ENCODE measurements around the gene OBP2B. TPM values are rescaled to one million over a fixed set of nuclear protein-coding genes. Genes with fewer than 3 reads are reported as not detected.
"Not testable (repeated sequence)": the region's sequence is repeated elsewhere in the genome, so short reads cannot be mapped to it uniquely, and the experiment has no call there.

The OBP2B gene
- total RNA-seq, 1 experiment from 2014 or later = not detected

- no peak for DNase-seq (ENCODE audit: low read depth)
- in situ Hi-C loops (cut with HindIII; ENCODE audit: low pct_unique_long_range_greater_than_20kb, low sequenced_read_pairs) = no loop called here
Measured at GRCh38 chr9:133242241-133242640, 33.2 kb upstream of the OBP2B start.

DNA sequence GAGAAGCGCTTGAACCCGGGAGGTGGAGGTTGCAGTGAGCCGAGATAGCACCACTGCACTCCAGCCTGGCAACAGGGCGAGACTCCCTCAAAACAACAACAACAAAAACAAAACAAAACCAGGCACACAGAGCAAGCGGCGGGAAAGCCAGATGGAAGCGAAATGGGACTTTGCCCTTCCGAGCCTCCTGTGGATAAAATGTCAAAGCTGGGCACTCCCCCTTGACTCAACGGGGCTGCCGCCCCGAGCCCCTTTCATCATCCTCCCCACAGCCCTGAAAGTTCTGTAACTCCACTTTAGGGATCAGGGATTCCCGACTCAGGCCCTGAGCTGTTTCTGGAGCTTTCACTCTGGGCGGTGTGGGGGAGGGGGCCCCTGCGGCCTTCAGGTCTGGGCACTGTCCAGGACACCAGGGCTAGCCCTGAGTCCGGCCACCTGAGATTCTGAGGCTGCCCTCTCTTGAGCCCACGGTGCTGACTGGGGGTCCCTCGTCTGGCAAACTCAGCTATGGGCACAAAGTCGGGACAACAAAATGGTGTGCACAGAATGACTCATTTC, 30.6 kb upstream of the OBP2B start:
- in situ Hi-C loops (cut with HindIII; ENCODE audit: low pct_unique_long_range_greater_than_20kb, low sequenced_read_pairs) = no loop called here
- DNase-seq (ENCODE audit: low read depth) = no peak

GRCh38 chr9:133238851-133239532, 29.9 kb upstream of the OBP2B start:
- in situ Hi-C loops (cut with HindIII; ENCODE audit: low pct_unique_long_range_greater_than_20kb, low sequenced_read_pairs) = no loop called here
- no peak for DNase-seq (ENCODE audit: low read depth)

DNA sequence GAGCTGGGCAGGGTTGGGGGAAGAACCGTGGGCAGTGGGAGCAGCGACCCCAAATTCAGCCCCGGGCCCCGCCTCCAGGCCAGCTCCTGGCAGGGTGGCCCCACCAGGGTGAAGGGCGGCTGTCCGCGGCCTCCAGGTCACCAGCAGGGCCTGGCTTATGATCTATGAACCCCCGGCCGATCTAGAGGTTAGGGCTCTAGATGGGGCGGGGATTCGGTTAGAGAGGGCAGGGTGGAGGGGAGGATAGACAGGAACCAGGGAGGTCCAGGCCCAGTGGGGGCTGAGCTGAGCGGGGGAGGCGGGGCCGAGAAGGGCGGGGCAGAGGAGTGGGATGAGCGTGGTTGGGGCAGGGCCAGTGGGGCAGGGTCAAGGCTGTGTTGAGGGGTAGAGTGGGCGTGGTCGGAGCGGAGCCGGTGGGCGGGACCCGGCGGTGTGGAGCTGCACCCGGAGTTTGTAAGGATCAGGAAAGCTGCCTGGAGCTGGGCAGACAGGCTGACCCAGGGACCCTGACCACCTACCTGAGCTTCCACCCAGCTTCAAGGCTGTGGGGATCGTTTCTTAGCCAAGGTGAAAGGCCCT, 29.3 kb upstream of the OBP2B start:
- in situ Hi-C loops (cut with HindIII; ENCODE audit: low pct_unique_long_range_greater_than_20kb, low sequenced_read_pairs) = no loop called here
- no peak for DNase-seq (ENCODE audit: low read depth)

DNA sequence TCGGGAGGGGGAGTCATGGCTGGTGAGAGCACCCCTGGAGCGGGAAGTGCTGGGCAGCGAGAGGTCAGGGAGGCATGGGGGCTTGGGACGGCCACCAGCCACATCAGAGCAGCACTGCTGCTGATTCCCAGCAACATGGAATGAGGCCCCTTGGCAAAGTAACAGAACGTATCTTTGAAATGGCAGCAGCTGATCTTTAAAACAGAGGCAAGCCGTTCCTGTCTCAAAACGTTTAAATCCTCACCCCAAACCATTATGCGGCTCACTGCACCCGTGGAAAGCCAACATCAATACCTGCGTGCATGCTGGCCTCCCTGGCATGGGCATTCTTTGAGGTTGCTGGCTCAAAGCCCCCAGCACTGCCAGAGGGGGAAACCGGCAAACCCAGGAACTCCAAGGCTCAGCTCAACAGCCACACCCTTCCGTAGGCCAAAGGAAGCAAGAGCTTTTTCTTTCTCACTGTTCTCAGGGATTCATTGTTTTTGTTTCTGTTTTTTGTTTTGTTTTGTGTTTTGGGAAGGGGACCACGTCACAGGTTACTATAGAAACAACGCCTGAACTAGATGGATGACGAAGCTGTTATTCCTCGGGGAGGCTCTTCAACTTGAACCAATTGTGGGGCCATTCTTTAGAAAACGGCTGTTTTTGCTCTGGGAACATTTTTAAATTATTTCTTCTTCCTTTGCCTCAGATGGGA, 28.1 kb upstream of the OBP2B start:
- in situ Hi-C loops (cut with HindIII; ENCODE audit: low pct_unique_long_range_greater_than_20kb, low sequenced_read_pairs) = no loop called here
- DNase-seq (ENCODE audit: low read depth) = no peak

- in situ Hi-C loops (cut with HindIII; ENCODE audit: low pct_unique_long_range_greater_than_20kb, low sequenced_read_pairs); DNase-seq (ENCODE audit: low read depth): not testable (repeated sequence)
Measured at GRCh38 chr9:133236291-133237034, 27.4 kb upstream of the OBP2B start.

DNA sequence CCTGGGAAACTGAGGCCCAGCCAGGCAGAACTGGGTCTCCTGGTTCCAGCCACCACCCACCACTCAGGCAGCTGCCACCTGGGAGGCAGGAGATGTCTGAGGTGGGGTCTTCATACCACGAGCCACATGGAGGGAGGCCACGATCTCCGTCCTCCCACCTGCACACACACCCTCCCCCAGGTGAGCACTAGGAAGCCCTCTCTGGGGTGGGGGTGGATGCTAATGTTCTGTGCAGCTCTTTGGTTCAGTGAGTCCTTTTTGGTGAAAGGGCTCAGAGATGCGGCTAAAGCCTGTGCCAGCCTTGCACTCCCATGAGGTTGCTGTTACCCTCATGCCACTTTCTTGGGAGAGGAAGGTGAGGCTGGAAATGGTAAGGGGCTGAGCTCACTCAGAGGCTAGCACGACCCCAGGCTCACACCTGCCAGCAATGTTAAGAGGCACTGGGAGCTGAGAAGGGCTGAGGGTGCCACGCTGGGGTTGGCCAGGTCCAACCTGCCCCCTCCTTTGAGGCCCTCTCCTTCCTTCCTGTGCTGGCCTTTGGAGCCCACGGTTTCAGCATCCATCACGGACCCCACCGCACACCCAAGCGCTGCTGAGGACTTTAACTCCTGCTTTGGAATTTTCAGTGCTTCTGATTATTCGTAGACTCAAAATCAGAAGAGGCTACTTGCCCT, 26.6 kb upstream of the OBP2B start:
- DNase-seq (ENCODE audit: low read depth) = no peak
- in situ Hi-C loops (cut with HindIII; ENCODE audit: low pct_unique_long_range_greater_than_20kb, low sequenced_read_pairs) = no loop called here

- in situ Hi-C loops (cut with HindIII; ENCODE audit: low pct_unique_long_range_greater_than_20kb, low sequenced_read_pairs) = no loop called here
Measured at GRCh38 chr9:133234577-133235322, 25.7 kb upstream of the OBP2B start.

GRCh38 chr9:133233681-133234432, 24.8 kb upstream of the OBP2B start:
- in situ Hi-C loops (cut with HindIII; ENCODE audit: low pct_unique_long_range_greater_than_20kb, low sequenced_read_pairs) = no loop called here
- no peak for DNase-seq (ENCODE audit: low read depth)

More at GRCh38 chr9:133234577-133235322, 25.7 kb upstream of the OBP2B start:
- DNase-seq (ENCODE audit: low read depth) = no peak

DNA sequence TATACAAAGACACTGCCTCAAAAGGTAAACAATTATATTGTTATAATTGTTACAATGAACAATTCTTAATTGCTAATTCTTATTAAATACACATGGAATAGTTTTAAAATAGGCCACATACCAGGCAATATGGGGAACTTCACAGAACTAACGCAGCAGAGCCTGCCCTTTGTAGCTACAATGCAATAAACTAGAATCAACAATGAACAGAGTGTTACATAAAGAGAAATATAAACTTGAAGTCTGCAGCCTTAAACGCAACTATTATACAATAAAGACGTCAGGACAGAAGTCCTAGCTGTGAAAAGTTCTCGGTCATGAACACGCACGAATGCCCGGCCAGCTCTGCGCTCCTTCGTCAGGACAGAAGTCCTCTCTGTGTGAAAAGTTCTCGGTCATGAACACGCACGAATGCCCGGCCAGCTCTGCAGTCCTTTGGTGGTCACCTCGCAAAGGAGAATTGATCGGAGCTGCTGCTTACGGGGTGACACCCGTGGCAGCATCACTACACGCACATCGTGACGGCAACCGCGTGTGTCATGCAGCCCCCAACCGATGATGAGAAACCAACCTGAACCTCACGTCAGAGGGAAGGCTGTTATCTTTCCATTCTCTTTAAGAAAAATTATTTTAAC, 23.0 kb upstream of the OBP2B start:
- DNase-seq (ENCODE audit: low read depth); in situ Hi-C loops (cut with HindIII; ENCODE audit: low pct_unique_long_range_greater_than_20kb, low sequenced_read_pairs): not testable (repeated sequence)

DNA sequence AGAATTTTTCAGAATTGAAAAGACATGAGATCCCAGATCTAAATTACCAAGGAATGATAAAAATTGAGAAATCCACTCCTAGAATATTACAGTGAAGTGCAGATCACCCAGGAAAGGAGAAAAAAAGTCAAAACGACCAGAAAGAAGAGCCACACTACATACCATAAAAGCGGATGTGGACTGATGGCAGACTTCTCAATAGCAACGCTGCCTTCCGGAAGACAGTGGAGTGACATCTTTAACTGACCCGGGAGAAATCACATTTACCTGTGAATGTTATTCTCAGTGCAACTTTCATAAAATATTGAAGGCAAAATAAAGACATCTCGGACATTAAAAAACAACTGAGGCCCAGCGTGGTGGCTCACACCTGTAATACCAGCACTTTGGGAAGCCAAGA, 21.5 kb upstream of the OBP2B start:
- in situ Hi-C loops (cut with HindIII; ENCODE audit: low pct_unique_long_range_greater_than_20kb, low sequenced_read_pairs); DNase-seq (ENCODE audit: low read depth): not testable (repeated sequence)

GRCh38 chr9:133230093-133230492, 21.0 kb upstream of the OBP2B start:
- DNase-seq (ENCODE audit: low read depth) = no peak
- in situ Hi-C loops (cut with HindIII; ENCODE audit: low pct_unique_long_range_greater_than_20kb, low sequenced_read_pairs) = no loop called here

- DNase-seq (ENCODE audit: low read depth); in situ Hi-C loops (cut with HindIII; ENCODE audit: low pct_unique_long_range_greater_than_20kb, low sequenced_read_pairs): not testable (repeated sequence)
Measured at GRCh38 chr9:133228474-133229193, 19.6 kb upstream of the OBP2B start.

DNA sequence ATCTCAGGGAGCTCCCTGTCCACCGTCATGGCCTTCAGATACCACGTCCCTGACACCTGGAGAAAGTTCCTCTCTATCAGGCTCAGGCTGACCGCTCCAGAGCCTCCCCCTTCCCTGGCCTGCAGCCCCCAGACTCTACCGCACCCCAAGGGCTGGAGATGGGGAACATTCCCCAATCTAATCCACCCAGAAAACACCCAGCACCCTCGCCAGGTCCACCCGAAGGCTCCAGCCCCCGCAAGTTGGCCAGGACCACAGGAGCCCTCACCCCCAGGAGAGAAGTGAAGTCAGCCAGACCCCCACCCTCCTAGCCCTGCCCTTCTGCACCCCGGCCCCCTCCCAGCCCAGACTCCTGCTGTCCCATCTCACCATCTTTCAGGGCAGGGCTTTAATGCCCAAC, 18.9 kb upstream of the OBP2B start:
- in situ Hi-C loops (cut with HindIII; ENCODE audit: low pct_unique_long_range_greater_than_20kb, low sequenced_read_pairs); DNase-seq (ENCODE audit: low read depth): not testable (repeated sequence)

GRCh38 chr9:133227242-133227860, 18.3 kb upstream of the OBP2B start:
- no peak for DNase-seq (ENCODE audit: low read depth)
- in situ Hi-C loops (cut with HindIII; ENCODE audit: low pct_unique_long_range_greater_than_20kb, low sequenced_read_pairs) = no loop called here
